ENCODE results near the gene NXPH3. TPM values are rescaled to one million over a fixed set of nuclear protein-coding genes. Genes with fewer than 3 reads are reported as not detected.

The NXPH3 gene
- total RNA-seq, 2 experiments from 2014 or later: 0.20 to 0.29 TPM

DNA sequence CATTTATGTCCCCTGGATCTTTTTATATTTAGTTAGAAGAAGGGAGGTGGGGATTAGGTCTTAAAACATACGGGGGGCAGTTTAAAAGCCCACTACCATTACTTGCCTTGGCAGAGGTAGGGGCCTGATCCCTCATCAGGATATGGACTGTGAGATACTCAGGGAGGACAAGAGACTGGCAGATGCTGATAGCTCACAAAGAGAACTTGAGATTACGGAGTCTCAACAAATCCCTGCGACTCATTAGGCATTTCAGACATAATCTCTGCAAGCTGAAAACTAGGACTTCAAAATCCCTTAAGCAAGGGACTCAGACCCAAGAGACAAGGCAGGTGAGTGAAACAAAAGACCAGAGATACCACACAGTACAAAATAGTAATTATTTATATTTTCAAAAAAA lies 23.2 kb downstream of the NXPH3 start:
- Mint-ChIP-seq H3K4me3 (no peak overlapping the region), H3K27ac (no peak overlapping the region), H3K4me1 (ENCODE audit: low read depth) (peaks cover 2% of the 10 kb centered on the region), H3K9me3 (no peaks in the 10 kb centered on the region), H3K27me3 (no peaks in the 10 kb centered on the region), H3K36me3 (ENCODE audit: low read depth) (peaks cover 27% of the 10 kb centered on the region)
- intact Hi-C loops (cut with micrococcal nuclease): no loop called here
- TF ChIP-seq, protein P1, sequence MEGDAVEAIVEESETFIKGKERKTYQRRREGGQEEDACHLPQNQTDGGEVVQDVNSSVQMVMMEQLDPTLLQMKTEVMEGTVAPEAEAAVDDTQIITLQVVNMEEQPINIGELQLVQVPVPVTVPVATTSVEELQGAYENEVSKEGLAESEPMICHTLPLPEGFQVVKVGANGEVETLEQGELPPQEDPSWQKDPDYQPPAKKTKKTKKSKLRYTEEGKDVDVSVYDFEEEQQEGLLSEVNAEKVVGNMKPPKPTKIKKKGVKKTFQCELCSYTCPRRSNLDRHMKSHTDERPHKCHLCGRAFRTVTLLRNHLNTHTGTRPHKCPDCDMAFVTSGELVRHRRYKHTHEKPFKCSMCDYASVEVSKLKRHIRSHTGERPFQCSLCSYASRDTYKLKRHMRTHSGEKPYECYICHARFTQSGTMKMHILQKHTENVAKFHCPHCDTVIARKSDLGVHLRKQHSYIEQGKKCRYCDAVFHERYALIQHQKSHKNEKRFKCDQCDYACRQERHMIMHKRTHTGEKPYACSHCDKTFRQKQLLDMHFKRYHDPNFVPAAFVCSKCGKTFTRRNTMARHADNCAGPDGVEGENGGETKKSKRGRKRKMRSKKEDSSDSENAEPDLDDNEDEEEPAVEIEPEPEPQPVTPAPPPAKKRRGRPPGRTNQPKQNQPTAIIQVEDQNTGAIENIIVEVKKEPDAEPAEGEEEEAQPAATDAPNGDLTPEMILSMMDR (IDR thresholded peaks at IDR 0.05): no peak
- ATAC-seq: no peak
- ChIA-PET POLR2A (no interaction called here), CTCF (no interaction called here)
- no peak for DNase-seq

DNA sequence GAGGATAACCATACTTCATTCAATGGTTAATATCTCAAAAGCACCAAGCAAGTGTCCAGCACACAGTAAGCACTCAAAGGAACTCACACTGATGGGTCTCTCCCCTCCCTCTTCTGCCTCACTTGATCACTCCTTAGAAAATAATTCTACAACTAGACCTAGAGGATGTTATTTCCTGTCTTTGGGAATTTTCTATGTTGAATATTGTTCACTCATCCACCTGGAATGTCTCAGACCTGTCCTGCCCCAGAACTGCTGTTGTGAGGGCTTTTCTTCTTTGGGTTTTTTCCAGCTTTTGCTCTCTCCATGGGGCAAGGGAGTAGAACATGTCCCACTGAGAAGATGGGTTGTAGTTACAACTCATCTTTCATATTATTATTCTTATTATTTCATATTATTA lies 25.3 kb downstream of the NXPH3 start:
- intact Hi-C loops (cut with micrococcal nuclease): no loop called here
- no peak overlapping the region for H3K27ac Mint-ChIP-seq
- TF ChIP-seq, protein P1 (IDR thresholded peaks at IDR 0.05): no peak
- no peak for DNase-seq
- no peaks in the 10 kb centered on the region for H3K9me3 Mint-ChIP-seq
- H3K4me1 Mint-ChIP-seq (ENCODE audit: low read depth): peaks cover 2% of the 10 kb centered on the region
- peaks cover 32% of the 10 kb centered on the region for H3K36me3 Mint-ChIP-seq (ENCODE audit: low read depth)
- no peak for ATAC-seq
- ChIA-PET POLR2A (no interaction called here), CTCF (interaction anchor here (1.8 kb wide), 1 partner anchor 44 kb away, joined by 4 read pairs; no protein-coding TSS in a partner anchor)
- no peak overlapping the region for H3K4me3 Mint-ChIP-seq
- H3K27me3 Mint-ChIP-seq: no peaks in the 10 kb centered on the region

DNA sequence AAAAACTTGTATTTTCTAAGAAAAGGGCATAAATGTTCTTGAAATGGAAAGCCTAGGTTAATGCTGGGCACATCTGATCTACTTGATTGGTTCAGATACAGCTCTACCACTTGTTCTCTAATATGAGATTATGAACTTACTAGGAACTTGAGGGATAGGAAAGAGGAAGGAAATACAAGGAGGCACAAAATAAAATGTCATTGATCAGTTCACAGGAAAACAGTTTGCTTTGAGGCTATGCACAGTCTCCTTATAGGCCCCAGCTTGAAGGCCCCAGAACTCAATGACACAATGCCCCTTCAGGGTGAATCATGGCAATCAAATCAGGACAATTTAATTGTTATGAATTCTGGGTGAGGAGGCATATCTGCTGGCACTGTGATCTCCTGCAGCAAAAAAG lies 27.1 kb downstream of the NXPH3 start:
- Mint-ChIP-seq H3K4me3 (no peak overlapping the region), H3K36me3 (ENCODE audit: low read depth) (peaks cover 35% of the 10 kb centered on the region), H3K27ac (peak overlapping the region; percentile 3), H3K27me3 (no peaks in the 10 kb centered on the region), H3K4me1 (ENCODE audit: low read depth) (peaks cover 2% of the 10 kb centered on the region), H3K9me3 (no peaks in the 10 kb centered on the region)
- POLR2A ChIA-PET: no interaction called here
- CTCF ChIA-PET: interaction anchor here (0.8 to 2.1 kb wide), 7 partner anchors 10 to 46 kb away, joined by 3 to 6 read pairs (median 4); partner anchors contain the start of gene NXPH3
- no peak for ATAC-seq
- intact Hi-C loops (cut with micrococcal nuclease): no loop called here
- no peak for DNase-seq
- TF ChIP-seq, protein P1 (IDR thresholded peaks at IDR 0.05): no peak

DNA sequence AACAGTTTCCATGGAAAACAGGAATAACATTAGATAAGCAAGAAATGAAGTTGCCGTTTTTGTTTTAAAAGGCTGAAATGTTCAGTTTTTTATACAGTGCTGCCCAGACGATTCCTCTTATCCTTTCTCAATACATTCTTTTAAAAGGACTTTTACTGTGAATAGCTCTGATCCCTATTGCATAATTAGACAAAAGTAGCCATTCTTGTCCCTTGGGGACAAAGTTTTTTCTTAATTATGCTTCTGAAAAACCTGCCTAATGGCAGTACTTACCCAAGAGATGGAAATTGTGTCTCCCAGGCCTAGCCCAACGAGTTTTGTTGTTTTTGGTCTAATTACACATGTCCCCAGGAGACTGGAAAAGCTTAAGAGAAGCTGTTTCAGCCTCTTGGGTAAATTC lies 27.6 kb downstream of the NXPH3 start:
- TF ChIP-seq, protein P1 (IDR thresholded peaks at IDR 0.05): no peak
- no peak for DNase-seq
- Mint-ChIP-seq H3K27ac (peak overlapping the region; percentile 3), H3K9me3 (no peaks in the 10 kb centered on the region), H3K4me3 (no peak overlapping the region), H3K36me3 (ENCODE audit: low read depth) (peaks cover 36% of the 10 kb centered on the region), H3K27me3 (no peaks in the 10 kb centered on the region), H3K4me1 (ENCODE audit: low read depth) (peaks cover 2% of the 10 kb centered on the region)
- intact Hi-C loops (cut with micrococcal nuclease): no loop called here
- CTCF ChIA-PET: interaction anchor here (0.8 to 2.1 kb wide), 4 partner anchors 9 to 46 kb away, joined by 3 to 6 read pairs (median 4); no protein-coding TSS in a partner anchor
- no peak for ATAC-seq
- POLR2A ChIA-PET: interaction anchor here (0.6 kb wide), 1 partner anchor 364 kb away, joined by 3 read pairs; no protein-coding TSS in a partner anchor

DNA sequence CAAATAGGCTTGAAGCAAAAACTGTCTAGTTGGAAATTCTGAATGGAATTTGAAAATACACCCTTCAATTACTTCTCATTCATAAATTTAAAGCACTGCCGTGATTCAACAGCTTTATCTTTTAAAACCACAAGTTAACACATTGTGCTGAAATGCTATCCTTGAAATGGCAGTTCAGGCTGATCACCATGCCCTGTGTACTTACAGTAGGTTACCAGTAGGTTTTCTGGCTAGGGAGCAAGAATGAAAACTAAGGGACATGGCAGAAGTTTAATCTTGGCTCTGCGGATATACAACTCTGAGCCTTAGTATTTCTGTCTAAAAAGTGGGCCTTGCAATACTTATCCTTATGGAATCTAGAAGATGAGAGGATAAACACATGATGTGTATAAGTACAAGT lies 28.0 kb downstream of the NXPH3 start:
- Mint-ChIP-seq H3K4me3 (no peak overlapping the region), H3K4me1 (ENCODE audit: low read depth) (peaks cover 2% of the 10 kb centered on the region), H3K27me3 (no peaks in the 10 kb centered on the region), H3K9me3 (no peaks in the 10 kb centered on the region), H3K27ac (no peak overlapping the region), H3K36me3 (ENCODE audit: low read depth) (peaks cover 33% of the 10 kb centered on the region)
- ChIA-PET POLR2A (interaction anchor here (0.6 kb wide), 1 partner anchor 363 kb away, joined by 3 read pairs; no protein-coding TSS in a partner anchor), CTCF (interaction anchor here (2.1 kb wide), 1 partner anchor 9 kb away, joined by 6 read pairs; no protein-coding TSS in a partner anchor)
- intact Hi-C loops (cut with micrococcal nuclease): no loop called here
- TF ChIP-seq, protein P1 (IDR thresholded peaks at IDR 0.05): no peak
- ATAC-seq: no peak
- DNase-seq: no peak
